ENCODE data around the gene NECAB2. TPM values are rescaled to one million over a fixed set of nuclear protein-coding genes. Genes with fewer than 3 reads are reported as not detected.
"Not testable (repeated sequence)": the region's sequence is repeated elsewhere in the genome, so short reads cannot be mapped to it uniquely, and the experiment has no call there.

NECAB2 gene
- total RNA-seq, 2 donors from 2014 or later, result not detected

GRCh38 chr16:83940630-83941378 lies 27.2 kb upstream of the NECAB2 start:
- Mint-ChIP-seq H3K4me3 (no peak overlapping the region), H3K4me1 (peaks cover 13% of the 10 kb centered on the region), H3K27ac (no peak overlapping the region), H3K27me3 (peaks cover 4% of the 10 kb centered on the region), H3K36me3 (ENCODE audit: low read depth) (peaks cover 2% of the 10 kb centered on the region)
- H3K9me3 ChIP-seq (ENCODE audit: control insufficient read depth, low read length, poor library complexity, severe bottlenecking), result no peaks in the 10 kb centered on the region
- ATAC-seq, result no peak
- no peak for DNase-seq

DNA sequence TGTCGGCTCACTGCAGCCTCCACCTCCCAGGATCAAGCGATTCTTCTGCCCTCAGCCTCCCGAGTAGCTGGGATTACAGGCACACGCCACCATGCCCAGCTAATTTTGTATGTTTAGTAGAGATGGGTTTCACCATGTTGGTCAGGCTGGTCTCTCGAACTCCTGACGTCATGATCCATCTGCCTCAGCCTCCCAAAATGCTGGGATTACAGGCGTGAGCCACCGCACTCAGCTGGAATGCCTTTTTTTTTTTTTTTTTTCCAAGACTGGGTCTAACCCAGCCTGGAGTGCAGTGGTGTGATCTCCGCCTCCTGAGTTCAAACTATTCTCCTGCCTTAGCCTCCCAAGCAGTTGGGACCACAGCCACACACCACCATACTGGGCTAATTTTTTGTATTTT lies 26.5 kb upstream of the NECAB2 start:
- H3K4me1 Mint-ChIP-seq, result peaks cover 12% of the 10 kb centered on the region
- not testable (repeated sequence) for H3K27ac Mint-ChIP-seq; H3K4me3 Mint-ChIP-seq; DNase-seq; H3K9me3 ChIP-seq (ENCODE audit: control insufficient read depth, low read length, poor library complexity, severe bottlenecking); H3K27me3 Mint-ChIP-seq; ATAC-seq; H3K36me3 Mint-ChIP-seq (ENCODE audit: low read depth)

DNA sequence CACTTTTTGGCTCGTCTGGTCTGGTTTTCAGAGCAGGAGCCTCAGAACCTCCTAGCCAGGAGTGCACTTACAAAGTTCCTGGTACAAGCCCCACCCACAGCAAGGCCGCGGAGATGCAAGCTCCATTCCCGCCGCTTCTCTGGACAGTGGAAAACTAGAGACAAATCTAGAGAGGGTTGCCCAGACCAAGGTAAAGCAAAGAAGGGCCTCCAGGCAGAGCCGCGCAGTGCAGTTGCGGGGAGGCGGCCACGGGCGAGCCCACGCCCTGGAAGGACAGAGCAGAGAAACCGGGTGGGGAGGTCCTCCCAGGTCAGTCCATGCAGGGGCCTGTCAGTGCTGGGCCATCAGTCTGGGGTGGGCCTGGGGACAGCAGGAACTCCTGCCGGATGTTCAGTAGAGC lies 26.0 kb upstream of the NECAB2 start:
- ATAC-seq (no peak), DNase-seq (no peak)
- no peaks in the 10 kb centered on the region for H3K36me3 Mint-ChIP-seq (ENCODE audit: low read depth)
- H3K9me3 ChIP-seq (ENCODE audit: control insufficient read depth, low read length, poor library complexity, severe bottlenecking), result no peaks in the 10 kb centered on the region
- H3K27me3 Mint-ChIP-seq, result peaks cover 4% of the 10 kb centered on the region
- peaks cover 10% of the 10 kb centered on the region for H3K4me1 Mint-ChIP-seq
- no peak overlapping the region for H3K4me3 Mint-ChIP-seq
- H3K27ac Mint-ChIP-seq, result no peak overlapping the region

DNA sequence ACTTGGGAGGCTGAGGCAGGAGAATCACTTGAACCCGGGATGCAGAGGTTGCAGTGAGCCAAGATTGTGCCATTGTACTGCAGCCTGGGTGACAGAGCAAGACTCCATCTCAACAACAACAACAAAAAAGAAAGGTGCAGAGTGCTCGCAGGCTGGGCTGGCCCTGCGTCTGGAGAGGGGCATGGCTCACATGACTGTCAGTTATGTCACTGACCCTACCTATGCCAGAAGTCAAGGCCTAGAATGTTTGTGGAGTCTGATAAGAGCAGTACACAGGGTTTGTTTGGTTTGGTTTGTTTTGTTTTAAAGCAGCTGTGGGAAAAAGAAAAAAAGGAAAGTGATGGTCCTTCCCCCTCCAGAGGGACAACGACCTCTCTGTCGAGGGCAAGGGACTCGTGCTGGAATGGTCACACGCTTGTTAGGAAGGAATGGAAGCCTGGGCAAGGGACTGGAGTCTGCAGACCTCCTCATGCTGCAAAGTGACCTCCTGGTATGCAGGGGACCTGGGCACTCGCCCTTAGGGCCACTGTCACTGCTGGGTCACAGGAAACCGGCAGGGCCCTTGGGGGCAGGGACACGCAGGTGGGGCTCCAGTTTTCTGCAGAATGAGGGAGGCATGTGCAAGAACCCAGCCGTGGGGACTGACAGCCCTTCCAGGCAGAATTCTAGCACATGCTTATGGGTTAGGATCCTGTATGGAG lies 25.1 kb upstream of the NECAB2 start:
- peaks cover 4% of the 10 kb centered on the region for H3K27me3 Mint-ChIP-seq
- no peak overlapping the region for H3K27ac Mint-ChIP-seq
- no peaks in the 10 kb centered on the region for H3K9me3 ChIP-seq (ENCODE audit: control insufficient read depth, low read length, poor library complexity, severe bottlenecking)
- ATAC-seq (no peak), DNase-seq (no peak)
- no peak overlapping the region for H3K4me3 Mint-ChIP-seq
- peaks cover 10% of the 10 kb centered on the region for H3K4me1 Mint-ChIP-seq
- H3K36me3 Mint-ChIP-seq (ENCODE audit: low read depth), result no peaks in the 10 kb centered on the region

DNA sequence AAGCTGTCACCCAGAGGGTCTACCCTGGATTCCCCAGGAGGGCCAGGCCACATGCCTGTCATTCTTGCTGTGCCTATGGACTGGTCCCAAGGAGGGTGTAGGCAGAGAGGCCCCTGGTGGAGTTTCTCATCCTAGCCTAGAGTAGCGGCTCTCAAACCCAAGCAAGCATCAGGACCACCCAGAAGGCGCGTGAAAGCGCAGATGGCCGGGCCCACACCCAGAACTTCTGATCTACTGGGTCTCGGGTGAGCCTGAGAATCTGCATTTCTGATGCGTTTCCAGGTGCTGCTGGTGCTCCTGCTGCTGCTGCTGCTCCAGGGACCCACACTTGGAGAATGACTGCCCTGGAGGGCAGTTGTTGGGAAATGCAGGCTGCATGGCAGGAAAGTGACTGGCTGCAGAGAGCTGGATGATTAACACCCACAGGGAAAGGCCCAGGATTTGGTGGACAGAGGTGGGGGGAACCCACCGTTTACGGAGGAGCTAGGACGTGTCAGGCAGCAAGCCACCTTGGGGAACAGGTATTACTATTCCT lies 24.5 kb upstream of the NECAB2 start:
- peaks cover 10% of the 10 kb centered on the region for H3K4me1 Mint-ChIP-seq

DNA sequence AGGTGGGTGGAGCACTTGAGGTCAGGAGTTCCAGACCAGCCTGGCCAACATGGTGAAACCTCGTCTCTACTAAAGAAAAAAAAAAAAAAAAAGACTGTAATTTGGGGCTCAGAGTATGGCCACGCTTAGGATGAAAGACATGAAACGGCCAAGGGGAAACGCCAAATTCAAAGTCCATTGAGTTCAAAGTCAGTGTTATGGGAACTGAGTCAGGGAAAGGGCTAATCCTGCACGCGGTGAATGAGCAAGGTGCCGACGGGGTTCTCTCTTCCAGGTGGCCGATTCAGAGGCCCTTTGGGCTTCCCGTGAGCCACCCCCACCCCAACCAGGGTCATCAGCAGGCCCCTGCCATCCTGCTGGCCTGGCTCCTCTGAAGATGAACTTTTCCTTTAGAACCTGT lies 22.5 kb upstream of the NECAB2 start:
- Mint-ChIP-seq H3K27ac (no peak overlapping the region), H3K4me3 (no peak overlapping the region), H3K27me3 (no peaks in the 10 kb centered on the region), H3K4me1 (peaks cover 2% of the 10 kb centered on the region), H3K36me3 (ENCODE audit: low read depth) (no peaks in the 10 kb centered on the region)
- DNase-seq, result no peak
- no peaks in the 10 kb centered on the region for H3K9me3 ChIP-seq (ENCODE audit: control insufficient read depth, low read length, poor library complexity, severe bottlenecking)
- ATAC-seq, result no peak

More for the DNA sequence above, 24.5 kb upstream of the NECAB2 start:
- H3K4me3 Mint-ChIP-seq, result no peak overlapping the region
- no peaks in the 10 kb centered on the region for H3K36me3 Mint-ChIP-seq (ENCODE audit: low read depth)
- H3K27me3 Mint-ChIP-seq, result peaks cover 4% of the 10 kb centered on the region
- no peak overlapping the region for H3K27ac Mint-ChIP-seq
- DNase-seq (no peak), ATAC-seq (no peak)
- H3K9me3 ChIP-seq (ENCODE audit: control insufficient read depth, low read length, poor library complexity, severe bottlenecking), result no peaks in the 10 kb centered on the region

- no peaks in the 10 kb centered on the region for H3K9me3 ChIP-seq (ENCODE audit: control insufficient read depth, low read length, poor library complexity, severe bottlenecking)
- no peak overlapping the region for H3K27ac Mint-ChIP-seq
- no peak for ATAC-seq
- no peaks in the 10 kb centered on the region for H3K27me3 Mint-ChIP-seq
- DNase-seq, result no peak
- H3K4me1 Mint-ChIP-seq, result no peaks in the 10 kb centered on the region
- H3K36me3 Mint-ChIP-seq (ENCODE audit: low read depth), result no peaks in the 10 kb centered on the region
- H3K4me3 Mint-ChIP-seq, result no peak overlapping the region
Measured at GRCh38 chr16:83946154-83946780, 21.8 kb upstream of the NECAB2 start.

DNA sequence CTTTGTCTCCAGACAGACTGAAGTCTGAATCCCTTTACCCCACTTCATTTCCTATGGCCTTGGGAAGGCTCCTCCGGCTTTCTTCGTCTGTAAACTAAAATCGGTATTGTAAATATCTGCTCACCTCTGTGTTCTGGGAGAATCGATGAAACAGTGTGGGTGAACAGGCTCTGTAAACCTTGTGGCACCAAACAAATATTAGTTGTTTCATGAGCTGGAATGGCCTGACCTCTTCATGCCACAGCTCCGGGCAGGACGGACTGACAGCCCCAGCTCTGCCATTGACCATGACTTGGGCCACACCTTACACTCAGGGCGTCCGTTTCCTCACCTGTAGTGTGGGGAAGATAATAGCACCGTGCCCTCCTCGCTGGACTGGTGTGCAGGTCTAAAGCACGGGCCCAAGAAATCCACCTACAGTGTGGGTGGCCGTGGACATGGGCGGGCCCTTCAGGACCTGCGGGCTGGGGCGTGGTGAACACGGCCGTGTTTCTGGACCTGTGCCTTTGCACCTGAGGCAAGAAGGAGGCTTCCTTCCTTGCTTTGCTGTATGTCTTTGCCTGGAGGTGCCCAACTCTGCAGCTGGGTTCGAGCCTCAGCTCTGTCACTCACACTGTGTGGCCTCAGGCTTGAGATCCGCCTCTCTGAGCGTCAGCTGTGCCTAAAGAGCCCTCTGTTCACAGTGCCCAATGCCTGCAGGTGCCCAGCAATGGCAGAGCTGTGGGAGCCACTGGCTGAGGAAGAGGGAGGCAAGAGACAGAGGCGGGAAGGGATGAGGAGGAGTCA lies 21.1 kb upstream of the NECAB2 start:
- no peak for DNase-seq
- Mint-ChIP-seq H3K27ac (no peak overlapping the region), H3K4me1 (no peaks in the 10 kb centered on the region), H3K36me3 (ENCODE audit: low read depth) (no peaks in the 10 kb centered on the region), H3K4me3 (no peak overlapping the region), H3K27me3 (no peaks in the 10 kb centered on the region)
- no peak for ATAC-seq
- no peaks in the 10 kb centered on the region for H3K9me3 ChIP-seq (ENCODE audit: control insufficient read depth, low read length, poor library complexity, severe bottlenecking)

- H3K27me3 Mint-ChIP-seq, result no peaks in the 10 kb centered on the region
- H3K9me3 ChIP-seq (ENCODE audit: control insufficient read depth, low read length, poor library complexity, severe bottlenecking), result no peaks in the 10 kb centered on the region
- H3K27ac Mint-ChIP-seq, result no peak overlapping the region
- DNase-seq (no peak), ATAC-seq (no peak)
- no peak overlapping the region for H3K4me3 Mint-ChIP-seq
- H3K4me1 Mint-ChIP-seq, result no peaks in the 10 kb centered on the region
- no peaks in the 10 kb centered on the region for H3K36me3 Mint-ChIP-seq (ENCODE audit: low read depth)
Measured at GRCh38 chr16:83947642-83948234, 20.3 kb upstream of the NECAB2 start.

DNA sequence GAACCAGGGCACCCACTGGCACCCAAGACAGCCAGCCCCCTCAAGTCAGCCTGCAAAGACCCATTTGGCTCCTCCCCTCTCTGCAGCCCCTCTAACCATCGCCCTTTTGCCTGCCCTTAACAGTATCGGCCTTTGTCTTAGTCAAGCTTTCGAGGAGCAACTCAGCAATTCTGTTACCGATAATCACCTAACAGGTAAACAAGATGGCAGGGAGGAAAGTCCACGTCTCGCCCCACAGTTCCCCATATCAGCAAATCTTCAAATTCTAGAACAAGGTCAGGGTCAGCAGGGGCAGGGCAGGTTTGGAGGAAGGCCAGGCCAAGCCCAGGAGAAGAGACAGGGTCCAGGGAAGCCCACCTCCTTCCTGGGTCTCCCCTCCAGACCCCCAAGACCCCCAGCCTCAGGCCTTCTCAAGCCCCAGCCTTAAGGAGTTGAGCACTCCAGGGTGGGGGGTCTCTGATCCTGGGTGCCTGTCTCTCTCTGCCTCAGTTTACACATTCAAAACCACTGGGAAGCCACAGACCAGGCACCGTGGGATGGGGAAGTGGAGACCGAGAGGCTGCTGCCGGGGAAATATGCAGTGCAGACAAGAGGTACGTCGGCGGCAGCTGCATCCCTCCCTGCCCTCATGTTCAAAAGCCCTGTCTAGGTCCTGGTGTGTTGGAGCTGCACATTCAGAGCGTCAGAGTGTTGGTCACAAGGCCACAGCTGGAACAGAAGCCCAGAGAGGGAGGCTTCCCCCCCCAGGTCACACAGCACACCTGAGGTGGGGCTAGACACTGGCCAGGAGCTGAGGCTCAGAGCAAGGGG lies 18.9 kb upstream of the NECAB2 start:
- Mint-ChIP-seq H3K27ac (no peak overlapping the region), H3K4me1 (peaks cover 2% of the 10 kb centered on the region), H3K4me3 (no peak overlapping the region), H3K27me3 (peaks cover 4% of the 10 kb centered on the region), H3K36me3 (ENCODE audit: low read depth) (no peaks in the 10 kb centered on the region)
- H3K9me3 ChIP-seq (ENCODE audit: control insufficient read depth, low read length, poor library complexity, severe bottlenecking), result no peaks in the 10 kb centered on the region
- DNase-seq, result no peak
- no peak for ATAC-seq

GRCh38 chr16:83949724-83950001 lies 18.4 kb upstream of the NECAB2 start:
- no peak overlapping the region for H3K4me3 Mint-ChIP-seq
- DNase-seq (no peak), ATAC-seq (no peak)
- peaks cover 10% of the 10 kb centered on the region for H3K27me3 Mint-ChIP-seq
- H3K27ac Mint-ChIP-seq, result no peak overlapping the region
- H3K9me3 ChIP-seq (ENCODE audit: control insufficient read depth, low read length, poor library complexity, severe bottlenecking), result no peaks in the 10 kb centered on the region
- H3K4me1 Mint-ChIP-seq, result peaks cover 2% of the 10 kb centered on the region
- H3K36me3 Mint-ChIP-seq (ENCODE audit: low read depth), result no peaks in the 10 kb centered on the region

GRCh38 chr16:83950862-83951399 lies 17.1 kb upstream of the NECAB2 start:
- H3K4me1 Mint-ChIP-seq, result not testable (repeated sequence)

More at GRCh38 chr16:83950862-83951399, 17.1 kb upstream of the NECAB2 start:
- H3K9me3 ChIP-seq (ENCODE audit: control insufficient read depth, low read length, poor library complexity, severe bottlenecking); H3K4me3 Mint-ChIP-seq; H3K36me3 Mint-ChIP-seq (ENCODE audit: low read depth); H3K27ac Mint-ChIP-seq; ATAC-seq; DNase-seq: not testable (repeated sequence)
- H3K27me3 Mint-ChIP-seq, result peaks cover 22% of the 10 kb centered on the region

All from T-helper 17 cell (primary cell).